CD4-positive, alpha-beta T cell treated with Interleukin-17A for 4 hours (primary cell): ENCODE measurements around the gene SFXN2.
"Not testable (repeated sequence)": the region's sequence is repeated elsewhere in the genome, so short reads cannot be mapped to it uniquely, and the experiment has no call there.

Source experiments
- DNase-seq: peaks from one replicate; pipeline ENCODE4 v3.0.0-alpha.2; 2020; ENCODE audit warnings: mixed read lengths

Gene SFXN2

DNA sequence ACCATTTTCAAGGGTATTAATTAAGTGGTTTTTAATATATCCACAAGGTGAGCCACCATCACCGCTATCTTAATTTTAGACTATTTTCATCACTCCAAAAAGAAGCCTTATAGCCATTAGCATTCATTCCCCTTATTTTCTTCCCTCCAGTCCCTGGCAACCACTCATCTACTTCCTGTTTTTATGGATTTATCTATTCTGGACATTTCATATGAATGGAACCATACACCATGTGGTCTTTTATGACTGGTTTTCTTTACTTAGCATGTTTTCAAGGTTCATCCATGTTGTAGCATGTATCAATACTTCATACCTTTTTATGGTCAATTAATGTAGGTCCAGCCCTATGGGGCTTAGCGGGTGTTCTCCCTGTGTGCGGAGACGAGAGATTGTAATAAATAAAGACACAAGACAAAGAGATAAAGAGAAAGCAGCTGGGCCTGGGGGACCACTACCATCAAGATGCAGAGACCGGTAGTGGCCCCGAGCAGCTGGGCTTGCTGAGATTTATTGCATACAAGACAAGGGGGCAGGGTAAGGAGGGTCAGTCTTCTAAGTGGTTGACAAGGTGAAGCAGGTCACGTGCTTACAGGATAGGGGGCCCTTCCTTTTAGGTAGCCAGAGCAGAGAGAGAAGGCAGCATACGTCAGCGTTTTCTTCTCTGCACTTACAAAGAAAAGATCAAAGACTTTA, 44.0 kb downstream of the SFXN2 start:
- no peak for DNase-seq

GRCh38 chr10:102758933-102759262, 44.5 kb downstream of the SFXN2 start:
- not testable (repeated sequence) for DNase-seq

- no peak for DNase-seq
These were observed 45.2 kb downstream of the SFXN2 start for GRCh38 chr10:102759497-102760210.

GRCh38 chr10:102761981-102762380, 47.5 kb downstream of the SFXN2 start:
- DNase-seq = no peak

DNA sequence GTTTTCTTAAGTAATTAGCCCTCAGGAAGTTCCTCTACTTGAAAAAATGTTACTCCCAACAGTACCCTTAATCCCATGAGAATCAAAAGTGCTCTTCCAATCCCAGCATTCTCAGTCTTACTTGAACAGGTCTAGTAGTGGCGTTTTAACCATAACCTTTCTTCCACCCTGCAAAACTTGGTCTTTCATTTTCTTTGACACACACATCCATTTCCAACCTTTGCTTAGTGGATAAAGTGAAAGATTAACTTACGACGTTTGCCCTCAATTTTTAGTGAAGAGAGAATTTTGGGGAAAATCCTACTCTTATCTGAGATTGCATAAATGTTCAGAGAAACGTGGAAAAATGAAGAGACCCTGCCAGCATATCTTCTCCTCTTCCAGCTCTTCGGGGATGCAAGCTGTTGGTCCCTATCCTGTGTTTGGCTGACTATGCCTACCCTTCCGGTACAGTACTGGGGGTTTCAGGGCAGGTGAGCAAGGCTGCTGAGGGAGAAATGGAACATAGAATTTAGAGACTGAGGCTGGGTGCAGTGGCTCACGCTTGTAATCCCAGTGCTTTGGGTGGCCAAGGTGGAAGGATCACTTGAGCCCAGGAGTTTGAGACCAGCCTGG, 48.1 kb downstream of the SFXN2 start:
- no peak for DNase-seq

DNA sequence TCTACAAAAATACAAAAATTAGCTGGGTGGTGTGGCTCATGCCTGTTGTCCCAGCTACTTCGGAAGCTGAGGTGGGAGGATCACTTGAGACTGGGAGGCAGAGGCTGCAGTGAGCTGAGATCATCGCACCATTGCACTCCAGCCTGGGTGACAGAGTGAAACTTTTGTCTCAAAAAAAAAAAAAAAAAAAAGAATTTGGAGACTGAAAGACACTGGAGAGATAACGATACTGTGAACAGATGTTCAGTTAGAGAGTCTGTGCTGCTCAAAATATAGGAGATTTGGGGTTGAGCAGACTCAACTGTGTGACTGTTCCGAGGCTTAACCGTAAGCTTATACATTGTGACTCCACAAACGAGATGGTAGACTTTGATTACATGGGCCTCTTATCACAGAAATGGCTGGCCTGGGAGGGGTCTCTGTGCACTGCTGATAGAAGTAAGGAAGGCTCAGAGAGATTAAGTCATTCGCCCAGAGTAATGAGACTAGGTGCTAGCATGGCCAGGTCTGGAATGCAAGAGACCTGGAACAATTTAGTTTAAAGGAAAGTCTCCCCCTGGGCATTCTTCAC, 48.7 kb downstream of the SFXN2 start:
- no peak for DNase-seq

DNA sequence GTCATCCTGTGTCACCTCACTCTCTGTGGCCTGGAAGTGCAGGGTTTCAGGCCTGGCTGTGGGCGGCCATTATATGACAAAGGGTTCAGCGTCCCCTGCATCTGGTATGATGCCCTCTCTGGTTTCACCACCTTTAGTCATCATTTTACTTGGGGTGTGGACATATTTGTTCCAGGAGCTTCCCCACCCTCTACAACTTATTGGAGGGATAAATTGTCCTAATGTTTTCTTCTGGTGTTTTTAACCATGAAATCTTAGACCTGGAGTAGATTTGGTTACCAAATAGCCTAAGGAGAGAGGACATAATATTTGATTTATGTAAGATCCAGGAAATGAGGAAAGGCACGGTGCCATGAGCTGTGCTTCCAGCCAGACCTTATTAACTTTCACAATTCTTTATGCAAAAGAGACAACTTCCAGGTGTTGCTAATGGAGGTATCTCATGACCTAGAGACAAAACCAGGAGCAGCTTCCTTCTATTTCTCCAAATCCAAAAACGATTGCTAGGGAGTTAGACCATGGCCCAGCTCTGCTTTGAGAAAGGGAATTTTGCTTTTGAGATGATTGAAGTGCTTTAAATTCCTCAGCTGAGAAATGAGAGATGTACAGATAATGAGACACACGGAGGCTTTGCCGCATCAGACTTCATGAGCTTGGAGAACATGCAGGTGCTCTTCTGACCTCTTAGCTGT, 50.2 kb downstream of the SFXN2 start:
- DNase-seq = no peak

DNA sequence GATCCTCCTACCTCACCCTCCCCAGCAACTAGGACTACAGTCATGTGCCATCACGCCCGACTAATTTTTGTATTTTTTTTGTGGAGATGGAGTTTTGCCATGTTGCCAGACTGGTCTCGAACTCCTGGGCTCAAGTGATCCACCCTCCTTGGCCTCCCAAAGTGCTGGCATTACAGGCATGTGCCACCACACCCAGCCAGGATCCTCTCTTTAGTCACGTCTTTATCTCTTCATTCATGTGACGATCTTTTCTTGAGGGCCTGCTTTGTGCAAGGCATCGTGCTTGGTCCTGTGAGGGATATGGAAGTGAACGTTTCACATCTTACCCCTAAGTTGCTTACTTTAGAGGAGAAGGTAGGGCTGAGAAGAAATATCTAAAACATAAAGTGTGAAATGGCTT, 50.9 kb downstream of the SFXN2 start:
- no peak for DNase-seq

DNA sequence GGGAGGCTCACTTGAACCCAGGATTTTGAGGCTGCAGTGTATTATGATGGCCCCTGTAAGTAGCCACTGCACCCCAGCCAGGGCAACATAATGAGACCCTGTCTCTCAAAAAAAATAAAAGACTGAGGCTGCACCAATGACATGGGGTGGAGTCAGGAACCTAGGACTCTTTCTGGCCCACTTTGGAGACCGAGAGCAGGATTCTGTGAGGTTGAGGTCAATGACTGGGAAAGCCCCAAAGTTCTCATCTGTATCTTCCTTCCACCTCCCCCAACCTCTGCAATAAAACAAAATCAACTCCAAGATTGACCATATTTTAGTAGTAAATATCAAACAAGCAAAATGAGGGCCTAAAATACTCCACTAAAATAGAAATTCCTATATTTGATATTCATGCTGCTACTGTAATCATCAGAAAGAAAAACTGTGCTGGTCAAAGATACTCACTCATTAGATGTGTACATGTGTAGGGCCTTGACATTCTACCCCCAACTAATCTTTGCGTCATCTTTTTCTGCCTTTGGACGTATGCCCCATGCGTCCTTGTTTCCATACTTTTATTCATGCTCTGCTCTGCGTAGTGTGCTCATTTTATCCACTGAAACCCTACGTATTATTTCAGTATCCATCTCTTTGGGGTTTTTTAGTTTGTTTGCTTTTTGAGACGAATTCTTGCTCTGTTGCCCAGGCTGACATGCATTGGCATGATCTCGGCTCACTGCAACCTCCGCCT, 53.2 kb downstream of the SFXN2 start:
- no peak for DNase-seq

- no peak for DNase-seq
These were observed 55.1 kb downstream of the SFXN2 start for GRCh38 chr10:102769375-102770107.

- no peak for DNase-seq
These were observed 55.7 kb downstream of the SFXN2 start for GRCh38 chr10:102770108-102770482.

DNA sequence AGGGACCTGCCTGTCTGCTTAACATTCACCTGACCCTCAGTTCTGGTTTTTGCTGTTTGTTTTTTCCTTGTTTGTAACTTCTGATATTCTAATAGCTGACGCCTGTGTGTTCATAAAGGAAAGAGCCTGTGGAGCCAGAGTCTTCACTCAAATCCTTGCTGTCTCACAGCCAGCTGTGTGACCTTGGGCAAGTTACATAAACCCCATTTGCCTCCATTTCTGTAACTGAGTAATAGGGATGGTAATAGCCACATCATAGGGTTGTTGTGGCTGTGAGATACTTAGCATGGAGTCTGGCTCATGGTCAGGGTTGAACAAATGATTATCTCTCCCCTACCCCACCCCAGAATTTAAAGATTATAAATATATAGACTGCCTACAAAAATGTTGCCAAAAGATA, 56.4 kb downstream of the SFXN2 start:
- no peak for DNase-seq

DNA sequence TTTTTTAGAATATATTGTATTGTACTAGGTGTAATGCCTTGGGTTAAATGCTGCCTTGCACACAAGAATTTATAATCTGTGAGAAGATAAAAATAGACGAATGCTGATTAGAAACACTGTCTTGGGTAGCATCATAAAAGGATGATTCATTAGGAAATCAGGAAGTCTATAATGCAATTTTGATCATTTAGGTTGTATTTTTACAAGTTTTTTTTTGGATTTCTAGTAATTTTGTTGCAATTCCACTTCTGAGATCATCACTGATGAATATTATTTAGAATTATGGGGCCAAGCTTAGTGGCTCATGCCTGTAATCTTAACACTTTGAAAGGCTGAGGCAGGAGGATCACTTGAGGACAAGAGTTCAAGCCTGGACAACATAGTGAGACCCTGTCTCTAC, 58.9 kb downstream of the SFXN2 start:
- no peak for DNase-seq

GRCh38 chr10:102773986-102774385, 59.5 kb downstream of the SFXN2 start:
- no peak for DNase-seq

- DNase-seq = no peak
These were observed 60.9 kb downstream of the SFXN2 start for GRCh38 chr10:102775201-102775934.

DNA sequence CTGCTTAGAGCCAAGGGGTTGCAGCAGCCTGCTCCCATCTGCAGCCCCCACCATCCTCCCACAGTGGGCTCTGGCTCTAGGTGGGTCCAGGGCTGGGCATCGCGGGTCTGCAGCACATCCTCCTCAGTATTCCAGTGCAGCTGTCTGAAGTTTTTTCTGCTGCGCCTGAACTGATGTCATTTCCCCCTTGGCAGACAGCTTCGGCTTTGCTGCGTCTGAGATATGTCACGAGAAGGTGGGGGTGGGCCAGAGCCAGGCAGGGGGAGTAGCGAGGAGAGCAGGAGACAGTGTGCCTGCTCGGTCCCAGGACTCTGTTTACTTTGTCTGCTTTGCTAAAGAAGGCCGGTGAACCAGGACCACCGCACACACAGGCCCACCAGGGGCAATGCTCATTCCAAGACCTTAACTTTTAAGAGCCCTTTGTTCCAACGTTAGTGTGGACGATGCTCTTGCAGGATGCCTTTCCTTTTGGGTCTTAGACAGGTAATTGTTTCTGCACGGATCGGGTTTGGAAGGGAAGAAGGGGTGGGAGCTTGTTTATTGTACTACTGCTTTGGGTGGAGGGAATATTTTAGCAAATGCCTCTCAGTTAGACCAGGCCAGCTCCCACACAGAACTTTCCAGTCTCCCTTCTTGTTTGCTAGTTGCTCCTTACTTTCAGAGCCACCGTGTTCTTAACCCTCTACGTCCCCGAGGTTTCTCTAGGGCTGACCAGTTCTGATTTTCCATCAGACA, 61.7 kb downstream of the SFXN2 start:
- DNase-seq = peak; percentile 52

GRCh38 chr10:102776779-102777456, 62.5 kb downstream of the SFXN2 start:
- peak; percentile 19 for DNase-seq

DNA sequence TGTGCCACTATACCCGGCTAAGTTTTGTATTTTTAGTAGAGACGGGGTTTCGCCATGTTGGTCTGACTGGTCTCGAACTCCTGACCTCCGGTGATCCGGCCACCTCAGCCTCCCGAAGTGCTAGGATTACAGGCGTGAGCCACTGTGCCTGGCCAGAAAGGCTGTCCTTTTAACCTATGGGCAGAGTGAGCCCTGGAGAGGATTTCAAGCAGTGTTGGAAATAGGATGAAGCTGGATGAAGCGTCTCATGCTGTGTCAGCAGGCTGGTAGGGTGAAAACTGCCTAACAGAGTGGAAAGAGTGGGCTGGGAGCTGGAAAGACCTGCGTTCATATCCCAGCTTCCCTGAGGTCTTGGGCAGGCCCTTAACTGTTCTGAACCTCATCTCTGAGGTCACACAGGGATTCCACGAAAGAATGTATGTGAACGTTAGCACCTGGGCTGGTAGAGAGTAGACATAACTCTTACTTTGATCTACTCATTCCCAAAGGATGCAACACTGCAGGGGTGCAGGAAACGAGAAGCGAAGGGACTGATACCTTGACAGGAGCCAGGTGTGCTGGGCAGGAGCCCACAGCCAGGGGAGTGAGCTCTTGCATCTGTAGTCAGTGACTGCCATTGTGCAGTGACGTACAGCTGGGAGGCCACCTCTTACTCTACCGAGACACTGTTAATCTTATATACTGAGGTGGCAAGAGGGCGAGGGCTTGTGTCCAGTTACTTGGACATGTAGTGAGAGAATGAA, 63.4 kb downstream of the SFXN2 start:
- DNase-seq = no peak

- DNase-seq = no peak
These were observed 64.3 kb downstream of the SFXN2 start for GRCh38 chr10:102778781-102779180.
